ENCODE measurements around the gene CDH26.

The CDH26 gene

GRCh38 chr20:60063739-60064380, 105.6 kb downstream of the CDH26 start:
- no peak for DNase-seq (ENCODE audit: low spot score)

Measured in activated CD4-positive, alpha-beta T cell treated with anti-CD3 and anti-CD28 coated beads, Interleukin-2, Interleukin-4, amounts not matched to agents 100 ng/mL and 50 ng/mL, durations not matched to agents 16 hours and 8 hours (primary cell).